DMS53 treated with DMSO at 0.1 percent for 48 hours (cell line): ENCODE results near the gene SNUPN.
"Not testable (repeated sequence)": the region's sequence is repeated elsewhere in the genome, so short reads cannot be mapped to it uniquely, and the experiment has no call there.

Source experiments
- DNase-seq: peaks from one replicate; lab custom pipeline; 2025; ENCODE audit not compliant: unreplicated experiment; lab: John Stamatoyannopoulos, UW

The SNUPN gene

GRCh38 chr15:75637245-75638009 lies 11.9 kb upstream of the SNUPN start:
- DNase-seq: no peak

- no peak for DNase-seq
Measured at GRCh38 chr15:75636026-75636425, 10.5 kb upstream of the SNUPN start.

- DNase-seq: not testable (repeated sequence)
Measured at GRCh38 chr15:75633922-75634321, 8.4 kb upstream of the SNUPN start.

- DNase-seq: no peak
Measured at GRCh38 chr15:75631935-75632334, 6.4 kb upstream of the SNUPN start.

GRCh38 chr15:75622505-75622904 lies 3.0 kb downstream of the SNUPN start:
- DNase-seq: no peak

GRCh38 chr15:75620841-75621391 lies 4.6 kb downstream of the SNUPN start:
- no peak for DNase-seq

- DNase-seq: no peak
Measured at GRCh38 chr15:75620058-75620820, 5.3 kb downstream of the SNUPN start.

- no peak for DNase-seq
Measured at GRCh38 chr15:75616766-75617165, 8.8 kb downstream of the SNUPN start.

GRCh38 chr15:75606711-75607699 lies 18.5 kb downstream of the SNUPN start:
- DNase-seq: no peak

- no peak for DNase-seq
Measured at GRCh38 chr15:75606026-75606425, 19.5 kb downstream of the SNUPN start.

GRCh38 chr15:75599401-75599800 lies 26.1 kb downstream of the SNUPN start:
- DNase-seq: no peak

GRCh38 chr15:75598361-75598760 lies 27.2 kb downstream of the SNUPN start:
- no peak for DNase-seq

- no peak for DNase-seq
Measured at GRCh38 chr15:75597667-75598341, 27.7 kb downstream of the SNUPN start.

- no peak for DNase-seq
Measured at GRCh38 chr15:75596703-75597345, 28.7 kb downstream of the SNUPN start.

GRCh38 chr15:75594276-75594675 lies 31.2 kb downstream of the SNUPN start:
- DNase-seq: no peak

- DNase-seq: no peak
Measured at GRCh38 chr15:75591655-75592364, 33.7 kb downstream of the SNUPN start.

- no peak for DNase-seq
Measured at GRCh38 chr15:75590239-75590638, 35.3 kb downstream of the SNUPN start.

- no peak for DNase-seq
Measured at GRCh38 chr15:75589071-75589470, 36.5 kb downstream of the SNUPN start.

- not testable (repeated sequence) for DNase-seq
Measured at GRCh38 chr15:75586422-75586821, 39.1 kb downstream of the SNUPN start.
